PC-3 (cell line): ENCODE data around the gene CDC25B.

Source experiments
- CTCF ChIP-seq: fragments of 300-600 bp; sonication (generic); conservative IDR thresholded peaks from 2 replicates; pipeline ENCODE4 v1.5.1; 2017; ENCODE audit warnings: antibody characterized with exemption, low read depth, mild to moderate bottlenecking, low read length
- EZH2 ChIP-seq: fragments of 300-600 bp; sonication (generic); IDR thresholded peaks from one replicate; pipeline ENCODE4 v1.6.1; 2017; ENCODE audit warnings: antibody characterized with exemption, mild to moderate bottlenecking, low read length; ENCODE audit not compliant: unreplicated experiment
- EZH2phosphoT487 ChIP-seq: fragments of 300-600 bp; sonication (generic); IDR thresholded peaks from 2 replicates; pipeline ENCODE4 v1.6.1; 2018; ENCODE audit warnings: mild to moderate bottlenecking, antibody characterized with exemption, low read length, borderline replicate concordance

- TF ChIP-seq CTCF: 0 out of 2 replicates have a peak, but pooled peaks have one; percentile 1
- TF ChIP-seq EZH2: no peak
- no peak for TF ChIP-seq EZH2phosphoT487
Measured at GRCh38 chr20:3783511-3784195, 12.5 kb upstream of the CDC25B start.
